HAP-1 (cell line): Measurements from ENCODE around the gene CNP.
"Not testable (repeated sequence)": the region's sequence is repeated elsewhere in the genome, so short reads cannot be mapped to it uniquely, and the experiment has no call there.

ENCODE experiments used
- DNase-seq, 2 experiments: peaks; one replicate each; pipeline ENCODE4 v3.0.0-alpha.2; 2016 to 2020; ENCODE audit warnings: low spot score in 2 of 2
- H3K27me3 ChIP-seq: fragments of 250-450 bp; sonication (Bioruptor Pico); 2 replicates; pipeline ENCODE4 v1.5.1; 2020; ENCODE audit warnings: low read depth, mild to moderate bottlenecking, moderate library complexity
- H3K36me3 ChIP-seq: fragments of 250-450 bp; sonication (Bioruptor Pico); replicated peaks from 2 replicates; pipeline ENCODE4 v1.5.1; 2020; ENCODE audit warnings: mild to moderate bottlenecking
- H3K4me1 ChIP-seq: fragments of 250-450 bp; sonication (Bioruptor Pico); 2 replicates; pipeline ENCODE4 v1.5.1; 2020; ENCODE audit warnings: mild to moderate bottlenecking
- H3K4me3 ChIP-seq: fragments of 250-450 bp; sonication (Bioruptor Pico); 2 replicates; pipeline ENCODE4 v1.5.1; 2020; ENCODE audit warnings: mild to moderate bottlenecking, moderate library complexity
- H3K9me3 ChIP-seq: fragments of 250-450 bp; sonication (Bioruptor Pico); 2 replicates; pipeline ENCODE4 v1.5.1; 2020; ENCODE audit warnings: mild to moderate bottlenecking, moderate library complexity
- in situ Hi-C: fragments of 300-500 bp; cut with MboI; formaldehyde crosslinking; loops from 3 replicates; pipeline ENCODE4 v1.14.3; 2020; ENCODE audit warnings: low sequenced_read_pairs, inconsistent platforms, mixed read lengths

CNP gene

DNA sequence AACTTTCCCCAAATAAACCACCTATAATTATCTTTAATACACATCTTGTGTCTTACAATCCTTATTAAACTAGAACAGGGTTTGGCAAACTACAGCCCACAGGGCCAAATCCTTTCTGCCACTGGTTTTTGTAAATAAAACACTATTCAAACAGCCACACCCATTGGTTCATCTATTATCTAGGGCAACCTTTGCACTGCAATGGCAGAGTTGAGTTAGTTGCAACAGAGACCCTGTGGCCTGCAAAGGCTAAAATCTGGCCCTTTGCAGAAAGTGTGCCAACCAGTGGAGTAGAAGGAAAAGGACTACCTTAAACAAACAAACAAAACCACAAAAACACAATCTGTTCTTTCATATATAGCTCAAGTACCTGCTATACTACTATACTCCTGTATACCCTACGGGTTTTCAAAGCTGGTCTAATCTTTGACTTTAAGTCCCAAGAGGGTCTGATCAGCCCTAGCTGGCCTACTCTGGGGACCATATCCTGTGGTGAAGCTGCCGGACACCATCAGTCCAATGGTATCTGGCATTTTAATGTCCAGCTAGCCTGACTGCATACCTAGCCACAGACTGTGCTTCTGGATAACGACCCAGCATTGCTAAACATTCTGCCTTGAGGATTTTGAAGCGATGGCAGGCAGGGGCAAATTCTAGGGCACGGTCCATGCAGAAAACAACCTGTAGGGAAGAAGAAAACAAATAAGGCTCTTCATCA lies 23.3 kb downstream of the CNP start:
- peaks cover 82% of the 10 kb centered on the region for H3K36me3 ChIP-seq
- no peak for DNase-seq
- no peaks in the 10 kb centered on the region for H3K27me3 ChIP-seq
- in situ Hi-C loops, result no loop called here
- no peaks in the 10 kb centered on the region for H3K9me3 ChIP-seq
- no peak overlapping the region for H3K4me3 ChIP-seq
- H3K4me1 ChIP-seq, result no peaks in the 10 kb centered on the region

DNA sequence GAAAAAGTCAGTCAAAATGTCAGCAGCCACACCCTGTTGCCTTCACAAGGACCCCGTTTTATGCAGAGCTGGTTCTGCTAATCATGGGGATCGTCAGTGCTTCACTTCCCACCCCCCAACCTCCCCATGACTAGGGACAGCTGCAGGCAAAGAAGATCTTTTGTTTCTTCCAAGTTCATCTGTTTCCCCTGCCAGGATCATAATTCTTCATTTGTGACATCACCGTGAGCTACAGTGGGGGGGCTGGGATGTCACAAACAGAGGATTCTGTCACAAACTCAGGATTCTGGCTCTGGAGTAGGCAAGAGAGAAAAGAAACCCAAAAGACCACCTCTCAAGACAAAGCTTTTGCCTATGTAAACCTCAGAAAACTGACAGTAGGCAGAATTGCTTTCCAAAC lies 26.0 kb downstream of the CNP start:
- H3K9me3 ChIP-seq, result no peaks in the 10 kb centered on the region
- no peaks in the 10 kb centered on the region for H3K27me3 ChIP-seq
- H3K4me3 ChIP-seq, result no peak overlapping the region
- peaks cover 89% of the 10 kb centered on the region for H3K36me3 ChIP-seq
- no peaks in the 10 kb centered on the region for H3K4me1 ChIP-seq
- in situ Hi-C loops, result no loop called here
- no peak for DNase-seq

DNA sequence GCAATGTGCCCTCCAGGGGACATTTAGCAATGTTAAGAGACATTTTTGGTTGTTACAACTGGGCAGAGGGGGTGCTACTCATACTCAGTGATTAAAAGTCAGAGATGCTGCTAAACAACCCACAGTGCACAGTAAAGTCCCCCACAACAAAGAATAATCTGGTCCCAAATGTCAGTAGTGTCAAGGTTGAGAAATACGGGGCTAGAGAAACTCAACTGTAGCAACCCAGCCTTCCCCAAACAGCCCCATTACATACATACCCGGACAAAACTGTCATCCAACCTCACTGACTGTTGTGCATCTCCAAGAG lies 30.2 kb downstream of the CNP start:
- H3K36me3 ChIP-seq, result peaks cover 91% of the 10 kb centered on the region
- H3K27me3 ChIP-seq, result no peaks in the 10 kb centered on the region
- H3K9me3 ChIP-seq, result no peaks in the 10 kb centered on the region
- no peak for DNase-seq
- in situ Hi-C loops, result no loop called here
- H3K4me3 ChIP-seq, result no peak overlapping the region
- H3K4me1 ChIP-seq, result no peaks in the 10 kb centered on the region

DNA sequence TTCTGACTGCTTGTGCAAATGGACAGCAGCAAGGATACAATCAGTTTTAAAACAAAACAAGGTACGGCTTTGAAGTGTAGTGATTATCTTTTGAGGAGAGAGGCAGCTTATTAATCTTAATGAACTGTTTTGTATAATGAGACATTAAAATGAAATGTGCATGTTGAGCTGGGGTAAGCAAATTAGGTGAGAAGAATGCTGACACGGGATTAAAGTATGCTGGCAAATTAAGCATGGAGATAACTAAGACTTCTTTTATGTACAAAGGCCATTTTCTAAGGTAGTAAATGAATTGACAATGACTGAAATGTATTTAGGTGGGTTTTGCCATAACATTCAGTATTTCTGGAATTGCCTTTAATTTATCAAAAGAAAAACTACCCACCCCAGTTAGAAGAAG lies 31.9 kb downstream of the CNP start:
- in situ Hi-C loops, result no loop called here
- peaks cover 87% of the 10 kb centered on the region for H3K36me3 ChIP-seq
- DNase-seq, result no peak

DNA sequence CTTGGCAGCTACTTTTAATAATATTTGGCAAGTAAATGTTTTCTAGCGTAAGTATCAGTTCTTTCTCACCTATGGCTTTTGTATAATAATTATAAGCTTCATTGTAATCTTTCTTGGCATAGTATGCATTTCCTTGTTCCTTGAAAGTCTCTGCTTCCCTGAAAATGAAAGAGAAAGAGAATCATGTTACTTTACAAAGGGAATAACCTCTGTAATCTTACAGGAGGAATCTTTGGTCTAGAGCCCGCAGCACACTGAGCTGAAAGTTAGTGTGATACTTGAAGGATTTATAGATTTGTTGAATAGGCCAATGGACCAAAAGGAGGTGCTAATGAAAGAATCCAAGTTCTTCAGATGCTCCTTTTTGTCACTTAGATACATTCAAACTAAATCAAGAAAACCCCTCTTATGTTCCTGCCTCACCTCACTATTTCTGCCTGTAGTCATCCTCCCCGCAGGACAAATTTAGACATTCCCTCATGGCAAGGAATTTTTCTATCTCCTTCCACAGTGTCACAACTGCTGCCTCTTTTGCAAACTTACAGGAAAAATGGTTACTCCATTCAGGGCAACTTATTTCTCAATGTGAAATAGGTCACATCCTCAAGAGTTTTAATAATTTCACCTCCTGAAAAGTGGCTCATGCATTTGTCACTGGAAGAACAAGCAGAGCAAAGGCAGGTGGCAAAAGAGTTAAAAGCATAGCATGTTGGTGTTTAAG lies 34.0 kb downstream of the CNP start:
- H3K36me3 ChIP-seq, result peaks cover 74% of the 10 kb centered on the region
- H3K4me1 ChIP-seq, result peaks cover 9% of the 10 kb centered on the region; the same call in 1 of the 2 replicates
- in situ Hi-C loops, result no loop called here
- no peak for DNase-seq
- no peaks in the 10 kb centered on the region for H3K27me3 ChIP-seq
- H3K9me3 ChIP-seq, result no peaks in the 10 kb centered on the region
- H3K4me3 ChIP-seq, result no peak overlapping the region

More for the DNA sequence above, 31.9 kb downstream of the CNP start:
- Histone ChIP-seq H3K4me1 (peaks cover 7% of the 10 kb centered on the region; the same call in 1 of the 2 replicates), H3K27me3 (no peaks in the 10 kb centered on the region), H3K4me3 (no peak overlapping the region), H3K9me3 (no peaks in the 10 kb centered on the region)

DNA sequence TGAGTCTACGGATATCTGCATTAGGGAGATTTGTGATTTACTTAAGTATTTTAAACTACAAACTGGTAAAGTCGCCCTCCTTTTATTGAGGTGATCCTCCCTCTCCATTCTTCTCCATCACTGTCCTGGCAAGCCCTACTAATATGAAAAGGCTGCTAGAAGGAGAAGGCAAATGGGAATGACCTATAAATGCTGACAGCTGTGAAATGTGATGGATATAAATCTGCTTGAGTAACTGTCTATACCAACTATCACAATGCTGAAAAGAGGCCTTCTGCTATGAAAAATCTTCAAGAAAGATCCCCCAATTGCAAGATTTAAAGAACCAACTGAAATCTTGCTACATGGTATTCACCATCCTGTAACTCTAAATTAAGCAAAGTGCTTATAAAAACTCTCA lies 35.1 kb downstream of the CNP start:
- no peaks in the 10 kb centered on the region for H3K9me3 ChIP-seq
- no peak overlapping the region for H3K4me3 ChIP-seq
- H3K36me3 ChIP-seq, result peaks cover 62% of the 10 kb centered on the region
- no peaks in the 10 kb centered on the region for H3K27me3 ChIP-seq
- no peak for DNase-seq
- H3K4me1 ChIP-seq, result peaks cover 9% of the 10 kb centered on the region; the same call in 1 of the 2 replicates
- in situ Hi-C loops, result no loop called here

DNA sequence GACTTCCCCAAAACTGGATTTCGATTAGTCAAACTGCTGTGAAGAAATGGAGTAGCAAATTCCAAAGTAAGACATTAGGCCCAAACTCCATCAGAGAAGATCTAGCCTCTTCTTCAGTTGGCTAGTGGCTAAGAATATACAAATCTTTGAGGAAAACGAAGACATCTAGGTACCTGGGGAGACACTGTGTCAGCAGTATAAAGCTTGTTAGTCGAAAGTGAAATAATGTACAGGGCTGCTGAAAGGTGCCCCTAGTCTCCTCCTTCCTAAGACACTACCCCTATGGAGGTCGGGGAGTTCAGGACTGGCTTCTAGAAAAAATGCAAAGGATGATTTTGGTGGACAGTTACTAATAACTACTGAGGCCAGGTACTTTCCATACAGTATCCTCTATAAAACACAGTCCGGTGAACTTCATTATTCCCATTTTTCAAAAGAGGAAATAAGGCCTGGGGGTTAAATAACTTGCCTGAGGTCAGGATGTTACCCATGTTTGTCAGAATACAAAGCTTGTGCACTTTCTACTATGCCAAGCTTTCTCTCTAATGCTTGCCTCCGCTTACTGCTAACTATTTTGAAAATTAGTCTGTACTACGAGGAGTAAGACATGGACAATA lies 35.7 kb downstream of the CNP start:
- Histone ChIP-seq H3K9me3 (no peaks in the 10 kb centered on the region), H3K27me3 (no peaks in the 10 kb centered on the region), H3K36me3 (peaks cover 57% of the 10 kb centered on the region), H3K4me1 (peaks cover 9% of the 10 kb centered on the region; the same call in 1 of the 2 replicates), H3K4me3 (no peak overlapping the region)
- in situ Hi-C loops, result no loop called here
- no peak for DNase-seq

DNA sequence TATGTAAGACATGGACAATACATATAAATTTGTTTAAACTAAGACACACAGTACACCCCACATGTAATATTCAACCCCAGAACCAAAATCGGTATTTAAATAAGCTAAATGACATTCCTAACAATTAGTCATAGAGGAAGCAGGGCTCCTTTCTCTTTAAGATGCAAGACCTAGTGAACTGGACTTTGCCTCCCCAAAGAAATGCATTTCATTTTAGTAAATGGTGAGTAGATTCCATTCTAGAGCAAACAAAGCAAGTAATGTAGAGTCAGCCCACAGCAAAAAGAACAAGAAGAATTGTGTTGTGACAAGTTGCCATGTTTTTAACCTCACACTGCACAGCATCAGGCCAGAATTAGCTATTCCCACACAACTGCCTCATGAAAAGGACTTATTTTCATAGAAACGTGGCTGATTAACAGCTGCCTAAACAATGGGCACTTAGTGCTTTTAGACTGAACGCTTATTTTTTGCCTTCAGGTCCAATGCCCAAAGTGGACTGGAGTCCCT lies 36.3 kb downstream of the CNP start:
- Histone ChIP-seq H3K27me3 (no peaks in the 10 kb centered on the region), H3K4me3 (no peak overlapping the region), H3K9me3 (no peaks in the 10 kb centered on the region), H3K4me1 (peaks cover 9% of the 10 kb centered on the region; the same call in 1 of the 2 replicates), H3K36me3 (peaks cover 51% of the 10 kb centered on the region)
- in situ Hi-C loops, result no loop called here
- DNase-seq, result no peak

DNA sequence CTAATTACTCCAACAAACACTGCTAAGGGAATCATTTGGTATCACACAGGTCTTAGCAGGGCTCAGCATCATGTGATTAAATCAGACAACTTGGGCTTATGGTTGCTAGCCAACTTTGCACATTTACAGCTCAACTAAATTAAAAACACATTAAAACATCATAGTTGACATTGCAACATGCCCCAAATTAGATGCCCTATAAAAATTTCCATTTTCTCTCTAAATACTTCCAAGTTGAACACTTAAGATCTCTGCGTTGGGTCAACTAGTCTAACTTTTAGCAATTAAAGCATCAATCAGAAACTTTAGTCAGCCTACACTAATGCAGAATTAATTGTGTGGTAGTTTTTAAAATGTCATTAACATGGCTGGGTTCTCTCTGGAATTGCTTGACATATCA lies 38.6 kb downstream of the CNP start:
- peaks cover 41% of the 10 kb centered on the region for H3K36me3 ChIP-seq
- no peak overlapping the region for H3K4me3 ChIP-seq
- in situ Hi-C loops, result no loop called here
- peaks cover 9% of the 10 kb centered on the region; the same call in 1 of the 2 replicates for H3K4me1 ChIP-seq
- no peaks in the 10 kb centered on the region for H3K9me3 ChIP-seq
- no peaks in the 10 kb centered on the region for H3K27me3 ChIP-seq
- no peak for DNase-seq

DNA sequence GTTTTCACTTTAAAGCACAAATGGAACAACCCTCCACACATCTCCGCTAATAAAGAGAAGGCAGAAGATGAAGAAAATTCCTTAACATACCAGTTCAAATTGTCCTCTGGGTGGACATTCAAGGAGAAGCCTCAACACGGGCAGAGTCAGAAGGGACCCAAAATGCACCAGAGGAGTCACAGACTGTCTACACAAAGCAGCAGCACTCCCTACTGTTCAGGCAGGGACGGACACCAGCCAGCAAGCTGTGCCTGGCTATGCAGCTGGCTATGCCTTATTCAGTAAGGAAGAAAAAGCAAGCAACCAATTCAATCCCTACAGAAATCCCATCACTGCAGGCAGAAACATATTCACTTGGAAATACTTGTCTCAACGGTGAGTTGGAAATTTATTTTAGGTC lies 42.6 kb downstream of the CNP start:
- Histone ChIP-seq H3K36me3 (peaks cover 22% of the 10 kb centered on the region; the same call in 1 of the 2 replicates), H3K27me3 (no peaks in the 10 kb centered on the region), H3K9me3 (no peaks in the 10 kb centered on the region), H3K4me3 (no peak overlapping the region), H3K4me1 (peaks cover 33% of the 10 kb centered on the region)
- in situ Hi-C loops, result no loop called here
- no peak for DNase-seq

DNA sequence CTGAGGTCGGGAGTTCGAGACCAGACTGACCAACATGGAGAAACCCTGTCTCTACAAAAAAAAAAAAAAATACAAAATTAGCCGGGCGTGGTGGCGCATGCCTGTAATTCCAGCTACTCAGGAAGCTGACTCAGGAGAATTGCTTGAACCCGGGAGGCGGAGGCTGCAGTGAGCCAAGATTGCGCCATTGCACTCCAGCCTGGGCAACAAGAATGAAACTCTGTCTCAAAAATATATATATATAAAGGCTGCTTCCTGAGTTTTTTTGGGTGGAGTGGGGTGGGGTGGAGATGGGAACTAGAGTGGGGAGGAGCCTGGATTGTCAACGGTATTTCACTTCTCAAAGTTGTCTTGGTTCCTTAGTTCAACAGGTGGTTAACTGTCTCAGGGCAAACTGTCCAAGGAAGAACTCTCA lies 43.7 kb downstream of the CNP start:
- H3K36me3 ChIP-seq, result peaks cover 22% of the 10 kb centered on the region; the same call in 1 of the 2 replicates
- H3K9me3 ChIP-seq, DNase-seq, H3K27me3 ChIP-seq, in situ Hi-C loops, H3K4me3 ChIP-seq: not testable (repeated sequence)
- peaks cover 33% of the 10 kb centered on the region for H3K4me1 ChIP-seq

DNA sequence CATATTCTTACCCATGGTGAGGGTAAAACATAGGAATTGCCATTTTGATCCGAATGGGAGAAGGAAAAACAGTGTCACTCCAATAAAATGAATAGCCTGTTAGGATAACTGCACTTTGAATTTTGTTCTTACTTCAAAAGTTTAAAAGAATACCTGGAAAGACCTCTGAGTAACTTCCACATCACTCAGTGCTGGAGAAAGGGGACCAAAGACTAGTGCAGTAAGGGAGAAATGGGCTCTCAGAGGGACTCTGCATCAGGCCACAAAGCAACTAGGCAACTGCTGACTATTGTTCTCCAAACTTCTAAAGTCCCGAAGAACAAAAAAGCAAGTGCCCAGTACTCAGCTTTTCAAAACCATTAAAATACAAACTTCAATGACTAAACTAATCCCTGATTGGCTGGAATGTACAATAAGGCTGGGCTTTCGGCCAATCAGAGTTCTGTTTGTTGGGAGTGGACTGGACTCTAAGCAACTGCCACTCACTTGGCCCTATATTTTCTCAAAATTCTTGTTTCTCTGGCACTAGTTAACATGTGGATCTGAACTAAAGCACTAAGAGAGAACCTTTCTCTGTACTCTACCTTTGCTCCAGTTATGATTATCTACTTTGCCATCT lies 44.4 kb downstream of the CNP start:
- Histone ChIP-seq H3K4me3 (no peak overlapping the region), H3K36me3 (peaks cover 22% of the 10 kb centered on the region; the same call in 1 of the 2 replicates), H3K9me3 (no peaks in the 10 kb centered on the region), H3K4me1 (peaks cover 35% of the 10 kb centered on the region), H3K27me3 (no peaks in the 10 kb centered on the region)
- in situ Hi-C loops, result no loop called here
- DNase-seq, result peak; percentile 37 to 65

DNA sequence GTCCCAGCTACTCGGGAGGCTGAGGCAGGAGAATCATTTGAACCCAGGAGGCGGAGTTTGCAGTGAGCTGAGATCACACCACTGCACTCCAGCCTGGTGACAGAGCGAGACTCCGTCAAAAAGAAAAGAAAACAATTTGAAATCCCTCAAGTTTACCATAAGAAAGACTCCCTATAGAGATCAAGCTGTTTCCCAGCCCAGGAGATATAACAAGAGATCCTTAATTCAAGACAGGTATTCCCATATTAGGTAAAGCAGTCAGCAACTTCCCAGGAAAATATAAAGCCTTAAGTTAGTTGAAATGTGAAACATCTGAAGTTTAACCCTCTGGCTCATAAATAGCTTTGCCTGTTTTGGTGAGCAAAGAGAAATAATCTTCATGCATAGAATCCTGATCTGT lies 45.8 kb downstream of the CNP start:
- in situ Hi-C loops, H3K27me3 ChIP-seq, H3K9me3 ChIP-seq, H3K4me3 ChIP-seq: not testable (repeated sequence)
- H3K4me1 ChIP-seq, result peaks cover 36% of the 10 kb centered on the region
- H3K36me3 ChIP-seq, result peaks cover 22% of the 10 kb centered on the region; the same call in 1 of the 2 replicates
- DNase-seq, result peak in 1 of 2 experiments; percentile 57
